Caco-2 (cell line): Measurements from ENCODE around the gene IRAK3. TPM values are rescaled to one million over a fixed set of nuclear protein-coding genes. Genes with fewer than 3 reads are reported as not detected.
A peak's percentile ranks its signal among the peaks of the same experiment; 100 is the strongest.

Experiments
- BruUV-seq: library from RNA; stranded (reverse); fragments of 400-500 nt; replicated peaks from 2 replicates; lab custom pipeline; 2021; lab: Mats Ljungman, UMichigan
- CTCF ChIA-PET: fragments of 300-600 bp; sonication (Branson Sonifier 250); formaldehyde crosslinking; loops from one replicate; lab custom pipeline; 2022; ENCODE audit warnings: antibody characterized with exemption; lab: Charles Lee
- POLR2A ChIA-PET: fragments of 300-600 bp; sonication (Branson Sonifier 250); formaldehyde crosslinking; loops from one replicate; lab custom pipeline; 2022; ENCODE audit warnings: antibody characterized with exemption; lab: Charles Lee
- DNase-seq, 2 experiments: peaks; one replicate each; pipeline versions ENCODE4 v3.0.0 to v3.0.0-alpha.2; 2020 to 2022
- H3K27me3 ChIP-seq: replicated peaks from 2 replicates; pipeline ENCODE4 v1.6.0; 2011; ENCODE audit warnings: low read length; ENCODE audit not compliant: control insufficient read depth, insufficient read depth
- H3K36me3 ChIP-seq: 2 replicates; pipeline ENCODE4 v1.5.1; 2011; ENCODE audit warnings: low read length; ENCODE audit not compliant: control insufficient read depth, insufficient read depth
- H3K4me1 ChIP-seq: fragments of 250-450 bp; sonication (Bioruptor Pico); 2 replicates; pipeline ENCODE4 v1.5.1; 2020; ENCODE audit warnings: mild to moderate bottlenecking
- H3K4me3 ChIP-seq: 2 replicates; pipeline ENCODE4 v1.5.1; 2011; ENCODE audit warnings: low read depth, mild to moderate bottlenecking, control low read depth, low read length
- H3K9me3 ChIP-seq: fragments of 250-450 bp; sonication (Bioruptor Pico); 2 replicates; pipeline ENCODE4 v1.5.1; 2020; ENCODE audit warnings: mild to moderate bottlenecking, moderate library complexity
- H3K27ac Mint-ChIP-seq: one replicate; pipeline ENCODE4 v1.8.0; 2022; ENCODE audit warnings: mixed read lengths; ENCODE audit not compliant: unreplicated experiment
- H3K27me3 Mint-ChIP-seq: one replicate; pipeline ENCODE4 v1.8.0; 2022; ENCODE audit warnings: mixed read lengths; ENCODE audit not compliant: insufficient read depth, unreplicated experiment
- H3K36me3 Mint-ChIP-seq: one replicate; pipeline ENCODE4 v1.8.0; 2022; ENCODE audit warnings: mild to moderate bottlenecking, mixed read lengths; ENCODE audit not compliant: insufficient read depth, unreplicated experiment
- H3K4me1 Mint-ChIP-seq: one replicate; pipeline ENCODE4 v1.8.0; 2022; ENCODE audit warnings: low read depth, mixed read lengths; ENCODE audit not compliant: unreplicated experiment
- H3K4me3 Mint-ChIP-seq: one replicate; pipeline ENCODE4 v1.8.0; 2022; ENCODE audit warnings: mild to moderate bottlenecking, moderate library complexity, mixed read lengths; ENCODE audit not compliant: unreplicated experiment
- H3K9me3 Mint-ChIP-seq: one replicate; pipeline ENCODE4 v1.8.0; 2022; ENCODE audit warnings: mixed read lengths; ENCODE audit not compliant: unreplicated experiment
- intact Hi-C: fragments of 100-400 bp; cut with micrococcal nuclease; formaldehyde crosslinking; loops from one replicate; pipeline ENCODE4 v1.10.0; 2022; ENCODE audit not compliant: unreplicated experiment
- total RNA-seq: library from RNA; stranded (reverse); gene quantifications from 2 replicates; pipeline ENCODE4 v1.2.3, GENCODE V29; 2022
- TF ChIP-seq, protein P1 (sequence below), 2 experiments: fragments of 200-600 bp in 1 of 2; IDR thresholded peaks; 1 replicate in 1 of 2; 2 replicates in 1 of 2; pipeline versions ENCODE4 v1.5.1 to v1.8.0; 2011 to 2022; ENCODE audit warnings: antibody characterized with exemption in 1 of 2, control low read depth in 1 of 2, inconsistent platforms in 1 of 2, low read depth in 1 of 2, low read length in 1 of 2, mild to moderate bottlenecking in 1 of 2, moderate library complexity in 1 of 2; ENCODE audit not compliant: insufficient read depth in 1 of 2, severe bottlenecking in 1 of 2, unreplicated experiment in 1 of 2

Gene IRAK3
- total RNA-seq, 1 experiment from 2014 or later, result not detected

DNA sequence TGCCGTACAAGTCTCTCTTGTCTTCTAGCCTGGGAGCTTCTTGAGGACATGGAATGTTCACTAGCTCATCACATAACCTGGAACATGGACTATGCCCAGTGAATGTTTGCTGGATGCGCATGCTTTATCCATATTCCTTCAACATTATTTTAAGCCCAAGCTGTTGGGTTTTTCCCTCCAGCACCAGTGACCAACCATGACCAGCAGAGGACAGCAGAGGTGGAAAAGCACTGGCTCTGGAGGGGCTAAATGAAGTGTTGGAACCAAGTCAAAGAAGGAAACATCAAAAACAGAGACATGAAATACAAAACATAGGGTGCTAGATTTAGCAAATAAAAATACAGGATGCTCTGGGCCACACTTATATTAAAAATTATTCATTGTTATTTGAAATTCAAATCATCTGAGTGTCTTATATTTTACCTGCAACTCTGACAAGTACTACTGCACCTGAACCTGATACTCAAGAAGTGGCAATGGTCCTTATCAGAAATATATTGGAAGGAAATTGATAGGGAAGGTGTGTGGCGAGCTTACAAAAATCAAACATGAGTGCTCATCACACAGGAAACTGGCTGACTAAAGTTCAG, 90.2 kb downstream of the IRAK3 start:
- intact Hi-C loops, result loop anchor here (2.0 to 10.0 kb wide), 2 partner anchors 130 to 406 kb away; no protein-coding TSS in a partner anchor
- Histone ChIP-seq H3K4me1 (no peaks in the 10 kb centered on the region), H3K4me3 (no peak overlapping the region), H3K27me3 (no peaks in the 10 kb centered on the region), H3K36me3 (no peaks in the 10 kb centered on the region), H3K9me3 (no peaks in the 10 kb centered on the region; the same call in 1 of the 2 replicates)
- peak in 1 of 2 experiments; percentile 30 for DNase-seq
- peaks cover 11% of the 10 kb centered on the region for H3K9me3 Mint-ChIP-seq
- TF ChIP-seq, protein P1, sequence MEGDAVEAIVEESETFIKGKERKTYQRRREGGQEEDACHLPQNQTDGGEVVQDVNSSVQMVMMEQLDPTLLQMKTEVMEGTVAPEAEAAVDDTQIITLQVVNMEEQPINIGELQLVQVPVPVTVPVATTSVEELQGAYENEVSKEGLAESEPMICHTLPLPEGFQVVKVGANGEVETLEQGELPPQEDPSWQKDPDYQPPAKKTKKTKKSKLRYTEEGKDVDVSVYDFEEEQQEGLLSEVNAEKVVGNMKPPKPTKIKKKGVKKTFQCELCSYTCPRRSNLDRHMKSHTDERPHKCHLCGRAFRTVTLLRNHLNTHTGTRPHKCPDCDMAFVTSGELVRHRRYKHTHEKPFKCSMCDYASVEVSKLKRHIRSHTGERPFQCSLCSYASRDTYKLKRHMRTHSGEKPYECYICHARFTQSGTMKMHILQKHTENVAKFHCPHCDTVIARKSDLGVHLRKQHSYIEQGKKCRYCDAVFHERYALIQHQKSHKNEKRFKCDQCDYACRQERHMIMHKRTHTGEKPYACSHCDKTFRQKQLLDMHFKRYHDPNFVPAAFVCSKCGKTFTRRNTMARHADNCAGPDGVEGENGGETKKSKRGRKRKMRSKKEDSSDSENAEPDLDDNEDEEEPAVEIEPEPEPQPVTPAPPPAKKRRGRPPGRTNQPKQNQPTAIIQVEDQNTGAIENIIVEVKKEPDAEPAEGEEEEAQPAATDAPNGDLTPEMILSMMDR (IDR thresholded peaks at IDR 0.05; ENCODE audit: insufficient read depth in 1 of 2, low read depth in 1 of 2, low read length in 1 of 2, severe bottlenecking in 1 of 2, unreplicated experiment in 1 of 2), result peak; percentile 51 to 80
- H3K27me3 Mint-ChIP-seq, result peaks cover 21% of the 10 kb centered on the region
- no TSS peak for BruUV-seq
- H3K36me3 Mint-ChIP-seq, result no peaks in the 10 kb centered on the region
- CTCF ChIA-PET, result interaction anchor here (0.5 to 1.2 kb wide), 2 partner anchors 129 to 364 kb away, joined by 3 to 7 read pairs; no protein-coding TSS in a partner anchor
- POLR2A ChIA-PET, result no interaction called here
- H3K4me3 Mint-ChIP-seq, result no peak overlapping the region
- H3K4me1 Mint-ChIP-seq, result no peaks in the 10 kb centered on the region
- no peak overlapping the region for H3K27ac Mint-ChIP-seq

DNA sequence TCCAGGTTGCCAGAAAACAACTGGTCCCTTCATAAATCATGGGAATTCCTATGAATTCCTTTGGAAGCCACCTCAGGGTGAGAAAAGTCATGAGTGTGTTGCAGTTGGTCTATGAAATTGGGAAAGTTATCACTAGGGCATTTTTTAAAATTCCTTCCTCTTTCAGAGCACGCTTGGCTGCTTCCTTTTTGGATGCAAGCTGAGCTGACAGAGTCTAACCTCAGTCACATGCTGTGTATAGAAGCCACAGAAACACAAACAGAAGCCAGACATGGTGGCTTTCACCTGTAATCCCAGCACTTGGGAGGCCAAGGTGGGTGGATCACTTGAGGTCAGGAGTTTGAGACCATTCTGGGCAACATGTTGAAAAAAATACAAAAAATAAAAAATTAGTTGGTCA, 91.5 kb downstream of the IRAK3 start:
- H3K4me3 ChIP-seq, result no peak overlapping the region
- H3K36me3 Mint-ChIP-seq, result no peaks in the 10 kb centered on the region
- H3K27me3 ChIP-seq, result no peaks in the 10 kb centered on the region
- CTCF ChIA-PET, result interaction anchor here (1.2 kb wide), 1 partner anchor 11 kb away, joined by 4 read pairs; no protein-coding TSS in a partner anchor
- no peak overlapping the region for H3K4me3 Mint-ChIP-seq
- no peaks in the 10 kb centered on the region for H3K36me3 ChIP-seq
- peaks cover 21% of the 10 kb centered on the region for H3K27me3 Mint-ChIP-seq
- no peaks in the 10 kb centered on the region for H3K4me1 Mint-ChIP-seq
- POLR2A ChIA-PET, result no interaction called here
- TF ChIP-seq, protein P1 (IDR thresholded peaks at IDR 0.05; ENCODE audit: insufficient read depth in 1 of 2, low read depth in 1 of 2, low read length in 1 of 2, severe bottlenecking in 1 of 2, unreplicated experiment in 1 of 2), result no peak
- DNase-seq, result no peak
- intact Hi-C loops, result no loop called here
- no TSS peak for BruUV-seq
- no peaks in the 10 kb centered on the region; the same call in 1 of the 2 replicates for H3K9me3 ChIP-seq
- H3K4me1 ChIP-seq, result no peaks in the 10 kb centered on the region
- H3K9me3 Mint-ChIP-seq, result peaks cover 11% of the 10 kb centered on the region
- no peak overlapping the region for H3K27ac Mint-ChIP-seq

DNA sequence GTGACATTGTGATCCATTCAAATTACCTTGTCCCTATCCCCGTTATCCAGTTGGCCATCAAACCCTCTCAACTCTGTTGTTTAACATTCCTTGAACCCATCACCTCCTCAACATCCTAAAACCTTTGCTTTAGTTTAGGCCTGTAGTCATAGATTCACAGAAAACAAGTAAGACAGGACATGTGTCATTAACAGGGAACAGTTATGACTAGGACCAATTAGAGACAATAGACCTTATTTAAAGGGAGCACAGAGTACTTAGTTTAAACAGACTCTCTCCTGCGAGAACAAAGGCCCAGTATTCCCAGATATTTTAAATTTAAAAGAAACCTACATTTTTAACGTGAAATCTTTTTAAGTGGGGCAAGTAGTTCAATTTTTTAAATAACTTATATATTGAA, 93.2 kb downstream of the IRAK3 start:
- Histone ChIP-seq H3K36me3 (no peaks in the 10 kb centered on the region), H3K4me3 (no peak overlapping the region), H3K27me3 (no peaks in the 10 kb centered on the region), H3K9me3 (no peaks in the 10 kb centered on the region; the same call in 1 of the 2 replicates), H3K4me1 (no peaks in the 10 kb centered on the region)
- no peak for DNase-seq
- ChIA-PET POLR2A (no interaction called here), CTCF (no interaction called here)
- Mint-ChIP-seq H3K27ac (no peak overlapping the region), H3K4me3 (no peak overlapping the region), H3K4me1 (no peaks in the 10 kb centered on the region), H3K36me3 (no peaks in the 10 kb centered on the region), H3K9me3 (peaks cover 11% of the 10 kb centered on the region), H3K27me3 (peaks cover 22% of the 10 kb centered on the region)
- intact Hi-C loops, result no loop called here
- TF ChIP-seq, protein P1 (IDR thresholded peaks at IDR 0.05; ENCODE audit: insufficient read depth in 1 of 2, low read depth in 1 of 2, low read length in 1 of 2, severe bottlenecking in 1 of 2, unreplicated experiment in 1 of 2), result no peak
- no TSS peak for BruUV-seq
